Progenitor cell of endocrine pancreas (in vitro differentiated cells): ENCODE data around the gene ASB18. TPM values are rescaled to one million over a fixed set of nuclear protein-coding genes. Genes with fewer than 3 reads are reported as not detected.
"Not testable (repeated sequence)": the region's sequence is repeated elsewhere in the genome, so short reads cannot be mapped to it uniquely, and the experiment has no call there.

Experiments used
- DNase-seq: peaks from one replicate; pipeline ENCODE4 v3.0.0; 2021; ENCODE audit warnings: low spot score; ENCODE audit not compliant: unreplicated experiment
- H3K27ac Mint-ChIP-seq: 2 replicates; pipeline ENCODE4 v1.8.0; 2021; ENCODE audit warnings: mild to moderate bottlenecking, moderate library complexity, mixed read lengths
- H3K27me3 Mint-ChIP-seq: 2 replicates; pipeline ENCODE4 v1.8.0; 2021; ENCODE audit warnings: mixed read lengths
- H3K36me3 Mint-ChIP-seq: 2 replicates; pipeline ENCODE4 v1.8.0; 2022; ENCODE audit warnings: mixed read lengths; ENCODE audit not compliant: insufficient read depth
- H3K4me1 Mint-ChIP-seq: 2 replicates; pipeline ENCODE4 v1.8.0; 2021; ENCODE audit warnings: low read depth, mixed read lengths
- H3K4me3 Mint-ChIP-seq: 2 replicates; pipeline ENCODE4 v1.8.0; 2021; ENCODE audit warnings: low read depth, mild to moderate bottlenecking, moderate library complexity, mixed read lengths
- H3K9me3 Mint-ChIP-seq: 2 replicates; pipeline ENCODE4 v1.8.0; 2021; ENCODE audit warnings: low read depth, mixed read lengths
- CTCF ChIP-seq: fragments of 200-600 bp; sonication (generic); IDR thresholded peaks from one replicate; pipeline ENCODE4 v1.5.0; 2021; ENCODE audit warnings: antibody characterized with exemption, mild to moderate bottlenecking; ENCODE audit not compliant: unreplicated experiment
- total RNA-seq: library from RNA; stranded (reverse); gene quantifications from 2 replicates; pipeline ENCODE4 v1.2.1, GENCODE V29; 2021

The ASB18 gene
- total RNA-seq, 1 donor from 2014 or later: not detected

DNA sequence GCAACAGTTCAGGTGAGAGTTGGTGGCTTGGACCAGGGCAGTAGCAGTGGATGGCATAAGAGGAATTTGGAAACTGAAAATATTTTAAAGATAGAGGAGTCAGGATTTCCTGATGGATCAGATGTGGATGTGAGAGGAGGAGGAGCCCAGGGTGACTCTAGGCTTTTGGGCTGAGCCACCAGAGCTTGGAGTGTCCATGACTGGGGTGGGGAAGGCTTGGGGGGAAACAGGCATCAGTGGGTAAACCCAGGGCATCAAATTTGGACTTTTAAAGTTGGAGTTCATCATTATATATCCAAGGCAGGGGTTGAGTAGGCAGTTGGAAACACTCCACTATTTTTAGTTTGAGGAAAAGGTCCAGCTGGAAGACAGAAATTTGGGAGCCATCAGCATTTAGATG, 27.3 kb upstream of the ASB18 start:
- Mint-ChIP-seq H3K27me3 (peaks cover 60% of the 10 kb centered on the region), H3K36me3 (no peaks in the 10 kb centered on the region), H3K9me3 (no peaks in the 10 kb centered on the region), H3K4me3 (no peak overlapping the region), H3K27ac (no peak overlapping the region), H3K4me1 (no peaks in the 10 kb centered on the region)
- no peak for TF ChIP-seq CTCF
- no peak for DNase-seq

- H3K9me3 Mint-ChIP-seq: no peaks in the 10 kb centered on the region
- H3K27ac Mint-ChIP-seq: no peak overlapping the region
- H3K4me1 Mint-ChIP-seq: no peaks in the 10 kb centered on the region
- DNase-seq: no peak
- H3K36me3 Mint-ChIP-seq: no peaks in the 10 kb centered on the region
- TF ChIP-seq CTCF: no peak
- H3K27me3 Mint-ChIP-seq: peaks cover 57% of the 10 kb centered on the region
- H3K4me3 Mint-ChIP-seq: no peak overlapping the region
Observed at GRCh38 chr2:236290742-236291425, 26.7 kb upstream of the ASB18 start.

- H3K27me3 Mint-ChIP-seq: peaks cover 53% of the 10 kb centered on the region
- H3K4me1 Mint-ChIP-seq: no peaks in the 10 kb centered on the region
- H3K4me3 Mint-ChIP-seq: no peak overlapping the region
Observed at GRCh38 chr2:236289766-236290462, 25.7 kb upstream of the ASB18 start.

DNA sequence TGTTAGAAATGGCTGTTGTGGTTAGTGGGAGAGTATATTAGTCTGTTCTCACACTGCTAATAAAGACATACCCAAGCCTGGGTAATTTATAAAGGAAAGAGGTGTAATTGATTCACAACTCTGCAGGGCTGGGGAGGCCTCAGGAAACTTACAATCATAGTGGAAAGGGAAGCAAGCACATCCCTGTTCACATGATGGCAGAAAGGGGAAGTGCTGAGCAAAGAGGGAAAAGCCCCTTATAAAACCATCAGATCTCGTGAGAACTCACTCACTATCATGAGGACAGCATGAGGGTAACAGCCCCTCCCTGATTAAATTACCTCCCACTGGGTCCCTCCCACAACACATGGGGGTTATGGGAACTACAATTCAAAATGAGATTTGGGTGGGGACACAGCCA, 24.2 kb upstream of the ASB18 start:
- not testable (repeated sequence) for DNase-seq, H3K9me3 Mint-ChIP-seq, H3K4me3 Mint-ChIP-seq, H3K4me1 Mint-ChIP-seq, H3K36me3 Mint-ChIP-seq, H3K27ac Mint-ChIP-seq
- H3K27me3 Mint-ChIP-seq: peaks cover 53% of the 10 kb centered on the region

More at GRCh38 chr2:236289766-236290462, 25.7 kb upstream of the ASB18 start:
- no peaks in the 10 kb centered on the region for H3K36me3 Mint-ChIP-seq
- no peak for TF ChIP-seq CTCF
- H3K27ac Mint-ChIP-seq: no peak overlapping the region
- no peak for DNase-seq
- peaks cover 2% of the 10 kb centered on the region for H3K9me3 Mint-ChIP-seq

- Mint-ChIP-seq H3K9me3 (peaks cover 12% of the 10 kb centered on the region), H3K27ac (no peak overlapping the region), H3K27me3 (peaks cover 49% of the 10 kb centered on the region), H3K36me3 (no peaks in the 10 kb centered on the region), H3K4me3 (no peak overlapping the region), H3K4me1 (no peaks in the 10 kb centered on the region)
- DNase-seq: no peak
- no peak for TF ChIP-seq CTCF
Observed at GRCh38 chr2:236287656-236288055, 23.4 kb upstream of the ASB18 start.
